Endothelial cell of umbilical vein (primary cell): ENCODE data around the gene CREG1. TPM values are rescaled to one million over a fixed set of nuclear protein-coding genes. Genes with fewer than 3 reads are reported as not detected.

Source experiments
- BruUV-seq: library from RNA; stranded (reverse); fragments of 400-500 nt; replicated peaks from 2 replicates; lab custom pipeline; 2021; lab: Mats Ljungman, UMichigan
- CTCF ChIA-PET: fragments of 300-600, 350-600 bp; sonication (Branson Sonifier 250); formaldehyde crosslinking; loops from one replicate; lab custom pipeline; 2021; ENCODE audit warnings: antibody characterized with exemption, inconsistent platforms; lab: Charles Lee
- POLR2A ChIA-PET: fragments of 300-600, 350-600 bp; sonication (Branson Sonifier 250); formaldehyde crosslinking; loops from one replicate; lab custom pipeline; 2021; ENCODE audit warnings: antibody characterized with exemption, inconsistent platforms; lab: Charles Lee
- DNase-seq: peaks from one replicate; pipeline ENCODE4 v3.0.0-alpha.2; 2011; ENCODE audit warnings: low read depth, low spot score
- FAIRE-seq: peaks from 2 replicates; lab custom pipeline; 2011; peaks lifted over from hg19 to GRCh38; lab: Jason Lieb, UNC
- H2AFZ ChIP-seq: 2 replicates; pipeline ENCODE4 v1.6.0; 2012; ENCODE audit warnings: low read depth, low read length, control low read depth, inconsistent platforms
- H3K27ac ChIP-seq: 2 replicates; pipeline ENCODE4 v1.5.1; 2011; ENCODE audit warnings: low read depth, mild to moderate bottlenecking, control low read depth, low read length, moderate library complexity; ENCODE audit not compliant: insufficient read depth
- H3K27me3 ChIP-seq, 2 experiments: 2 replicates each; pipeline versions ENCODE4 v1.6.0 to v1.6.1; 2011; ENCODE audit warnings: low read length in 2 of 2, mixed read lengths in 1 of 2; ENCODE audit not compliant: control insufficient read depth in 2 of 2, insufficient read depth in 2 of 2
- H3K36me3 ChIP-seq, 2 experiments: 2 replicates in 1 of 2; 3 replicates in 1 of 2; pipeline ENCODE4 v1.5.1; 2011; ENCODE audit warnings: low read length in 2 of 2, mild to moderate bottlenecking in 1 of 2, moderate library complexity in 1 of 2; ENCODE audit not compliant: control insufficient read depth in 2 of 2, insufficient read depth in 2 of 2; ENCODE audit errors: extremely low read depth in 1 of 2
- H3K4me1 ChIP-seq: 3 replicates; pipeline ENCODE4 v1.5.1; 2011; ENCODE audit warnings: mild to moderate bottlenecking, low read length; ENCODE audit not compliant: control insufficient read depth, insufficient read depth; ENCODE audit errors: extremely low read depth
- H3K4me2 ChIP-seq: 2 replicates; pipeline ENCODE4 v1.6.1; 2011; ENCODE audit warnings: low read length, control low read depth, mixed read lengths; ENCODE audit not compliant: insufficient read depth
- H3K4me3 ChIP-seq, 3 experiments: fragments of 200-600 bp in 1 of 3; sonication (generic), shearing (Covaris generic) in 1 of 3; replicated peaks in 1 of 3; 2 replicates each; pipeline ENCODE4 v1.5.1; 2011 to 2016; ENCODE audit warnings: control low read depth in 3 of 3, low read length in 3 of 3, mild to moderate bottlenecking in 2 of 3, inconsistent platforms in 1 of 3, low read depth in 1 of 3, moderate library complexity in 1 of 3; ENCODE audit not compliant: insufficient read depth in 1 of 3
- H3K79me2 ChIP-seq: 2 replicates; pipeline ENCODE4 v1.6.0; 2012; ENCODE audit warnings: low read length, inconsistent platforms; ENCODE audit not compliant: control insufficient read depth, insufficient read depth
- H3K9ac ChIP-seq: replicated peaks from 2 replicates; pipeline ENCODE3; 2011; ENCODE audit warnings: low read length, control low read depth; ENCODE audit not compliant: insufficient read depth; ENCODE audit errors: extremely low read depth
- H3K9me1 ChIP-seq: replicated peaks from 3 replicates; pipeline ENCODE4 v1.6.0; 2011; ENCODE audit warnings: mild to moderate bottlenecking, low read length; ENCODE audit not compliant: control insufficient read depth, insufficient read depth; ENCODE audit errors: extremely low read depth
- H3K9me3 ChIP-seq: replicated peaks from 2 replicates; pipeline ENCODE4 v1.5.1; 2012; ENCODE audit warnings: low read length, inconsistent platforms; ENCODE audit not compliant: control insufficient read depth, insufficient read depth
- H4K20me1 ChIP-seq: replicated peaks from 2 replicates; pipeline ENCODE3; 2011; ENCODE audit warnings: mild to moderate bottlenecking, low read length; ENCODE audit not compliant: control insufficient read depth, insufficient read depth; ENCODE audit errors: extremely low read depth
- EZH2 ChIP-seq: IDR thresholded peaks from 2 replicates; pipeline ENCODE4 v1.6.1; 2012; ENCODE audit warnings: borderline replicate concordance, low read depth, mild to moderate bottlenecking, moderate library complexity, low read length, inconsistent platforms; ENCODE audit not compliant: severe bottlenecking
- FOS ChIP-seq: IDR thresholded peaks from 2 replicates; pipeline ENCODE4 v1.6.1; 2011; ENCODE audit warnings: mild to moderate bottlenecking, low read length, moderate library complexity, borderline replicate concordance; ENCODE audit not compliant: insufficient read depth
- GATA2 ChIP-seq: IDR thresholded peaks from 2 replicates; pipeline ENCODE4 v1.7.0; 2011; ENCODE audit warnings: low read depth, mild to moderate bottlenecking, moderate library complexity, mixed read lengths, low read length; ENCODE audit not compliant: insufficient read length, insufficient read depth
- JUN ChIP-seq: IDR thresholded peaks from 2 replicates; pipeline ENCODE4 v1.6.1; 2011; ENCODE audit warnings: borderline replicate concordance, low read depth; ENCODE audit not compliant: insufficient read length, insufficient read depth
- MYC ChIP-seq: IDR thresholded peaks from one replicate; pipeline ENCODE4 v1.6.1; 2011; ENCODE audit warnings: mild to moderate bottlenecking, low read depth, low read length
- POLR2A ChIP-seq: IDR thresholded peaks from 2 replicates; pipeline ENCODE4 v1.6.1; 2012; ENCODE audit warnings: low read depth, mild to moderate bottlenecking, control low read depth, low read length
- POLR2AphosphoS5 ChIP-seq: IDR thresholded peaks from 2 replicates; pipeline ENCODE4 v1.6.1; 2012; ENCODE audit warnings: low read depth, mild to moderate bottlenecking, control low read depth, low read length, moderate library complexity; ENCODE audit not compliant: insufficient read depth
- dilution Hi-C: fragments of 300-500 bp; cut with MboI; formaldehyde crosslinking; loops from one replicate; pipeline ENCODE4 v1.15.0; 2019; ENCODE audit warnings: low sequenced_read_pairs; ENCODE audit not compliant: extremely low pct_ligation_motif_present
- intact Hi-C: fragments of 100-400 bp; cut with micrococcal nuclease; formaldehyde crosslinking; loops from one replicate; pipeline ENCODE4 v1.10.0; 2022
- polyA plus RNA-seq, 4 experiments: library from polyadenylated mRNA; depleted of rRNA in 3 of 4; stranded (reverse) in 3 of 4; unstranded in 1 of 4; fragments of >200 nt; gene quantifications; 2 replicates each; pipeline versions ENCODE4 v1.2.1 to v1.2.3, GENCODE V29; 2011 to 2012; ENCODE audit warnings: missing spikeins in 1 of 4
- total RNA-seq: library from RNA; stranded (reverse); gene quantifications from 2 replicates; pipeline ENCODE4 v1.2.3, GENCODE V29; 2021
- TF ChIP-seq, protein P1 (sequence below), 2 donors: IDR thresholded peaks; 1 replicate in 1 of 2; 2 replicates in 1 of 2; pipeline ENCODE4 v1.5.1; 2011; ENCODE audit warnings: low read length in 2 of 2, mild to moderate bottlenecking in 2 of 2, moderate library complexity in 2 of 2, control low read depth in 1 of 2, inconsistent platforms in 1 of 2, low read depth in 1 of 2; ENCODE audit not compliant: insufficient read depth in 1 of 2; ENCODE audit errors: extremely low read depth in 1 of 2
- TF ChIP-seq, protein P2 (sequence below): IDR thresholded peaks from 2 replicates; pipeline ENCODE4 v1.6.1; 2011; ENCODE audit not compliant: insufficient read depth, insufficient read length

Gene CREG1
- total and polyA plus RNA-seq, 2 donors (not counting 3 experiments of a cell fraction or from before 2014, with no cell fraction given), result 10.3 to 15.8 TPM

- FAIRE-seq, result no peak
- BruUV-seq, result no TSS peak
- intact Hi-C loops, result no loop called here
Observed at GRCh38 chr1:167545349-167545748, 8.2 kb downstream of the CREG1 start.

More at GRCh38 chr1:167545349-167545748, 8.2 kb downstream of the CREG1 start:
- H3K9me1 ChIP-seq, result no peaks in the 10 kb centered on the region
- no peak overlapping the region for H3K4me3 ChIP-seq
- H3K4me1 ChIP-seq, result no peaks in the 10 kb centered on the region
- no peak overlapping the region for H3K4me2 ChIP-seq
- dilution Hi-C loops, result no loop called here
- H4K20me1 ChIP-seq, result no peaks in the 10 kb centered on the region
- no peak for DNase-seq
- no peaks in the 10 kb centered on the region for H3K36me3 ChIP-seq
- TF ChIP-seq FOS (no peak), JUN (no peak), GATA2 (no peak), EZH2 (no peak), POLR2AphosphoS5 (no peak), MYC (no peak), POLR2A (no peak)
- TF ChIP-seq, protein P1, sequence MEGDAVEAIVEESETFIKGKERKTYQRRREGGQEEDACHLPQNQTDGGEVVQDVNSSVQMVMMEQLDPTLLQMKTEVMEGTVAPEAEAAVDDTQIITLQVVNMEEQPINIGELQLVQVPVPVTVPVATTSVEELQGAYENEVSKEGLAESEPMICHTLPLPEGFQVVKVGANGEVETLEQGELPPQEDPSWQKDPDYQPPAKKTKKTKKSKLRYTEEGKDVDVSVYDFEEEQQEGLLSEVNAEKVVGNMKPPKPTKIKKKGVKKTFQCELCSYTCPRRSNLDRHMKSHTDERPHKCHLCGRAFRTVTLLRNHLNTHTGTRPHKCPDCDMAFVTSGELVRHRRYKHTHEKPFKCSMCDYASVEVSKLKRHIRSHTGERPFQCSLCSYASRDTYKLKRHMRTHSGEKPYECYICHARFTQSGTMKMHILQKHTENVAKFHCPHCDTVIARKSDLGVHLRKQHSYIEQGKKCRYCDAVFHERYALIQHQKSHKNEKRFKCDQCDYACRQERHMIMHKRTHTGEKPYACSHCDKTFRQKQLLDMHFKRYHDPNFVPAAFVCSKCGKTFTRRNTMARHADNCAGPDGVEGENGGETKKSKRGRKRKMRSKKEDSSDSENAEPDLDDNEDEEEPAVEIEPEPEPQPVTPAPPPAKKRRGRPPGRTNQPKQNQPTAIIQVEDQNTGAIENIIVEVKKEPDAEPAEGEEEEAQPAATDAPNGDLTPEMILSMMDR (IDR thresholded peaks at IDR 0.05; ENCODE audit: extremely low read depth in 1 of 2, insufficient read depth in 1 of 2, low read depth in 1 of 2, low read length in 2 of 2), result no peak
- TF ChIP-seq, protein P2, sequence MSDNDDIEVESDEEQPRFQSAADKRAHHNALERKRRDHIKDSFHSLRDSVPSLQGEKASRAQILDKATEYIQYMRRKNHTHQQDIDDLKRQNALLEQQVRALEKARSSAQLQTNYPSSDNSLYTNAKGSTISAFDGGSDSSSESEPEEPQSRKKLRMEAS, result no peak
- H2AFZ ChIP-seq, result no peak overlapping the region
- CTCF ChIA-PET, result interaction anchor here (0.6 to 0.7 kb wide), 2 partner anchors 8 to 11 kb away, joined by 3 read pairs; partner anchors contain the start of gene CREG1
- H3K27ac ChIP-seq, result no peak overlapping the region
- POLR2A ChIA-PET, result interaction anchor here (0.5 kb wide), 1 partner anchor 43 kb away, joined by 3 read pairs; no protein-coding TSS in a partner anchor
- H3K9me3 ChIP-seq, result no peaks in the 10 kb centered on the region
- no peaks in the 10 kb centered on the region for H3K27me3 ChIP-seq
- no peak overlapping the region for H3K9ac ChIP-seq
- no peaks in the 10 kb centered on the region for H3K79me2 ChIP-seq
